ENCODE measurements around the gene CDKN1C.
A peak's percentile ranks its signal among the peaks of the same experiment; 100 is the strongest.

The CDKN1C gene

GRCh38 chr11:2885678-2886081 lies at the start of gene CDKN1C:
Gene CDKN1C (minus strand): TSS chr11:2885775. CDS start chr11:2885456, 319 bp downstream.
- H3K36me3 ChIP-seq (ENCODE audit: control insufficient read depth in 2 of 2, insufficient read depth in 1 of 2, low read length in 2 of 2): no peaks in the 10 kb centered on the region
- H3K9me3 ChIP-seq (ENCODE audit: control insufficient read depth, insufficient read depth, low read depth, low read length): no peaks in the 10 kb centered on the region
- CTCF ChIA-PET: interaction anchor here (0.6 to 16.8 kb wide), 3 partner anchors 9 to 352 kb away, joined by 4 to 456 read pairs (median 8); no protein-coding TSS in a partner anchor
- TF ChIP-seq ZFP69B (tag by site-specific recombination; IDR thresholded peaks at IDR 0.05) (peak; percentile 93), ZNF146 (tag by site-specific recombination; IDR thresholded peaks at IDR 0.05) (0 out of 2 replicates have a peak, but pooled peaks have one; percentile 23), KLF10 (tag by site-specific recombination; IDR thresholded peaks at IDR 0.05) (peak; percentile 91), SETDB1 (IDR thresholded peaks at IDR 0.05; ENCODE audit: insufficient read length, low read length) (peak; percentile 2), SP7 (tag by site-specific recombination; IDR thresholded peaks at IDR 0.05) (0 out of 2 replicates have a peak, but pooled peaks have one; percentile 49), ZNF223 (tag by site-specific recombination; IDR thresholded peaks at IDR 0.05) (peak; percentile 99), FEZF1 (tag by site-specific recombination; IDR thresholded peaks at IDR 0.05) (no peak), ZNF335 (tag by site-specific recombination; conservative IDR thresholded peaks at IDR 0.05) (no peak), KLF9 (tag by site-specific recombination; IDR thresholded peaks at IDR 0.05; ENCODE audit: low read depth) (peak; percentile 1; the same call in 1 of the 2 replicates), GLIS2 (tag by site-specific recombination; IDR thresholded peaks at IDR 0.05) (peak; percentile 45; the same call in 1 of the 2 replicates), ZBTB20 (tag by site-specific recombination; IDR thresholded peaks at IDR 0.05) (0 out of 2 replicates have a peak, but pooled peaks have one; percentile 16), KLF1 (tag by site-specific recombination; IDR thresholded peaks at IDR 0.05) (peak; percentile 60), ZNF843 (tag by site-specific recombination; IDR thresholded peaks at IDR 0.05) (no peak), ZNF433 (tag by site-specific recombination; IDR thresholded peaks at IDR 0.05; ENCODE audit: low read depth) (no peak), ZSCAN30 (tag by site-specific recombination; IDR thresholded peaks at IDR 0.05) (0 out of 2 replicates have a peak, but pooled peaks have one; percentile 27), ZBTB8A (tag by site-specific recombination; IDR thresholded peaks at IDR 0.05) (peak; percentile 20; the same call in 1 of the 2 replicates), ZXDB (tag by site-specific recombination; IDR thresholded peaks at IDR 0.05) (peak; percentile 7; the same call in 1 of the 2 replicates), ZBTB17 (tag by site-specific recombination; IDR thresholded peaks at IDR 0.05) (0 out of 2 replicates have a peak, but pooled peaks have one; percentile 33), ZNF423 (tag by site-specific recombination; IDR thresholded peaks at IDR 0.05) (no peak), ZNF692 (tag by site-specific recombination; IDR thresholded peaks at IDR 0.05) (peak; percentile 93), ZNF449 (tag by site-specific recombination; IDR thresholded peaks at IDR 0.05) (0 out of 2 replicates have a peak, but pooled peaks have one; percentile 23)
- TF ChIP-seq, protein P1, sequence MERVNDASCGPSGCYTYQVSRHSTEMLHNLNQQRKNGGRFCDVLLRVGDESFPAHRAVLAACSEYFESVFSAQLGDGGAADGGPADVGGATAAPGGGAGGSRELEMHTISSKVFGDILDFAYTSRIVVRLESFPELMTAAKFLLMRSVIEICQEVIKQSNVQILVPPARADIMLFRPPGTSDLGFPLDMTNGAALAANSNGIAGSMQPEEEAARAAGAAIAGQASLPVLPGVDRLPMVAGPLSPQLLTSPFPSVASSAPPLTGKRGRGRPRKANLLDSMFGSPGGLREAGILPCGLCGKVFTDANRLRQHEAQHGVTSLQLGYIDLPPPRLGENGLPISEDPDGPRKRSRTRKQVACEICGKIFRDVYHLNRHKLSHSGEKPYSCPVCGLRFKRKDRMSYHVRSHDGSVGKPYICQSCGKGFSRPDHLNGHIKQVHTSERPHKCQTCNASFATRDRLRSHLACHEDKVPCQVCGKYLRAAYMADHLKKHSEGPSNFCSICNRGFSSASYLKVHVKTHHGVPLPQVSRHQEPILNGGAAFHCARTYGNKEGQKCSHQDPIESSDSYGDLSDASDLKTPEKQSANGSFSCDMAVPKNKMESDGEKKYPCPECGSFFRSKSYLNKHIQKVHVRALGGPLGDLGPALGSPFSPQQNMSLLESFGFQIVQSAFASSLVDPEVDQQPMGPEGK (tag by site-specific recombination; IDR thresholded peaks at IDR 0.05): peak; percentile 71
- TF ChIP-seq, protein P2, sequence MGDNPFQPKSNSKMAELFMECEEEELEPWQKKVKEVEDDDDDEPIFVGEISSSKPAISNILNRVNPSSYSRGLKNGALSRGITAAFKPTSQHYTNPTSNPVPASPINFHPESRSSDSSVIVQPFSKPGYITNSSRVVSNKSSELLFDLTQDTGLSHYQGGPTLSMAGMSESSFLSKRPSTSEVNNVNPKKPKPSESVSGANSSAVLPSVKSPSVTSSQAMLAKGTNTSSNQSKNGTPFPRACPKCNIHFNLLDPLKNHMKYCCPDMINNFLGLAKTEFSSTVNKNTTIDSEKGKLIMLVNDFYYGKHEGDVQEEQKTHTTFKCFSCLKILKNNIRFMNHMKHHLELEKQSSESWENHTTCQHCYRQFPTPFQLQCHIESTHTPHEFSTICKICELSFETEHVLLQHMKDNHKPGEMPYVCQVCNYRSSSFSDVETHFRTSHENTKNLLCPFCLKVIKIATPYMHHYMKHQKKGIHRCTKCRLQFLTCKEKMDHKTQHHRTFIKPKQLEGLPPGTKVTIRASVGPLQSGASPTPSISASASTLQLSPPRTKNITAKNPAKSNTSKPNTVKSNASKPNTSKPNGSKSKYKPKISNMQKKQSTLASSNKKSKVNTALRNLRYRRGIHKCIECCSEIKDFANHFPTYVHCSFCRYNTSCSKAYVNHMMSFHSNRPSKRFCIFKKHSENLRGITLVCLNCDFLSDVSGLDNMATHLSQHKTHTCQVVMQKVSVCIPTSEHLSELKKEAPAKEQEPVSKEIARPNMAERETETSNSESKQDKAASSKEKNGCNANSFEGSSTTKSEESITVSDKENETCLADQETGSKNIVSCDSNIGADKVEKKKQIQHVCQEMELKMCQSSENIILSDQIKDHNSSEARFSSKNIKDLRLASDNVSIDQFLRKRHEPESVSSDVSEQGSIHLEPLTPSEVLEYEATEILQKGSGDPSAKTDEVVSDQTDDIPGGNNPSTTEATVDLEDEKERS (tag by site-specific recombination; IDR thresholded peaks at IDR 0.05): no peak
- no peaks in the 10 kb centered on the region for H3K4me1 ChIP-seq (ENCODE audit: control insufficient read depth, insufficient read depth, low read length)
- POLR2A ChIA-PET: interaction anchor here (0.7 to 2.5 kb wide), 3 partner anchors 44 to 352 kb away, joined by 3 to 10 read pairs (median 4); partner anchors contain the start of genes KCNQ1OT1 and PHLDA2
- no peak within 1 kb of the TSS for H3K27ac ChIP-seq (ENCODE audit: extremely low read depth, low read depth, low read length)
- H3K4me3 ChIP-seq (ENCODE audit: low read depth, low read length): peak within 1 kb of the TSS; percentile 47
